Measurements from ENCODE around the gene KIF4A.
"Not testable (repeated sequence)": the region's sequence is repeated elsewhere in the genome, so short reads cannot be mapped to it uniquely, and the experiment has no call there.

KIF4A gene

DNA sequence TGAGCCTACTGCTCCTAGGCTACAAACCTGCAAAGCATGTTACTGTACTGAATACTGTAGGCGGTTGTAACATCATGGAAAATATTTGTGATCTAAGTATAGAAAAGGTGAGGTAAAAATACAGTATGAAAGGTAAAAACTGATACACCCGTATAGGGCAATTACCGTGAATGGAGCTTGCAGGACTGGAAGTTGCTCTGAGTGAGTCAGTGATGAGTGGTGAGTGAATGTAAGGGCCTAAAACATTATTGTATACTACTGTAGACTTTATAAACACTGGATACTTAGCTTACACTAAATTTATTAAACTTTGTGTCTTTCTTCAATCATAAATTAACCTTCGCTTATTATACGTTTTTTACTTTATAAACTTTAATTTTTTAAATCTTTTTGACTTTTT lies 3.7 kb downstream of the KIF4A start:
- no peak for DNase-seq

DNA sequence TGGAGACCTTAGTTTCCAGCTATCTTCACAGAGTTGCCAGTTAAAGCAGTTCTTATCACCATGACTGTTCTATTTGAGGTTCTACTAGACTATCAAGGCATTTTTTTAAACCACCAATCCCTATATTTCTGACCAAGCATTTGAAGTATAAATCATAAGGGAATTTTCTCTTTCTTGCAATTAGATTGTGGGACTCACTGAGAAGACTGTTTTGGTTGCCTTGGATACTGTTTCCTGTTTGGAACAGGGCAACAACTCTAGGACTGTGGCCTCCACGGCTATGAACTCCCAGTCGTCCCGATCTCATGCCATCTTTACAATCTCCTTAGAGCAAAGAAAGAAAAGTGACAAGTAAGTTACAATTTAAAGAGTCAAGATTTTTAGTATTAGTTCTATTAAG lies 11.8 kb downstream of the KIF4A start:
- DNase-seq, result no peak

DNA sequence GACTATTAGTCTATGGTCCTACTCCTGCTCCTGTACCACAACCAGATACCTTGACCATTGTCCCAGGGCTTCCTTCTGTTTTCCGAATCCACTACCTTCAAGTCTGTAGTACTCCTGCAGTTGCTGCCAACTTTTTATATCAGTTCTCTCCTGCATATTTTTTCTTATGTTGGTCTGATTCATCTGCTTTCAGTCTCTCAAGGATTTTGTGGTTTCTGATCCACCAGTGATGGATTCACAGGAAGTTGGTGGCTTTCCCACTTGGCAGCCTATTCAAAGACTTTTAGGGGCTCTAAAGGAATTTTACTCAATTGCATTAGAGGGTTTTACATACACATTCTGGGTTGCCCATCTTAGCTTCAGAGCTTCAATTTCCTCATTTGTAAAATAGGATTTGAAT lies 23.6 kb downstream of the KIF4A start:
- DNase-seq, result no peak

DNA sequence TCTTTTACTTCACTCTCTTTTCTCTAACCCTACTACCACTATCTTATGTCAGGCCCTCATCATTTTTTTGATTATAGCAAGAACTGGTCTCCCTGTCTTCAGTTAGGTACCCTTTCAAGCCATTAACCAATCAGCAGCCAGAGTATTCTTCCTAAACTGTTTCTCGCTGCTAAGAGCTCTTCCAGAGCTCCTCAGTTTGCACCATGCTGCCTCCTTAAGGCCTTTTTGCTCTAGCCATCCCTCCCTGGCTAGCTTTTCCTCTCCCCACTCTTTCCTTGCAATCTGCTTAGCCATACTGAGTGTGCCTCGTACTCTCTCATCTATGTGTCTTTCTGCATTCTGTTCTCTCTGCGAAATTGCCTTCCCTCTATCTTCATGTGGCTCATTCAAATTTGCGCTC lies 32.9 kb downstream of the KIF4A start:
- no peak for DNase-seq

DNA sequence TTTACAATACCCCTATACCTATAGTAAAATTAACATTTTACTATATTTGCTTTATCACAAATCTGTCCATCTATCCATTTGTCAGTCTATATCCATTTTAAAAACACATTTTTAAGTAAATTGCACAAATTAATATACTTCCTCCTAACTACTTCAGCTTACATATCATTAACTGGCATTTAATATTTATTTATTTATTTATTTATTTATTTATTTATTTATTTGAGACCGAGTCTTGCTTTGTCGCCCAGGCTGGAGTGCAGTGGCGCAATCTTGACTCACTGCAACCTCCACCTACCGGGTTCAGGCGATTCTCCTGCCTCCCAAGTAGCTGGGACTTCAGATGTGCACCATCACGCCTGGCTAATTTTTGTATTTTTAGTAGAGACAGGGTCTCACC lies 33.7 kb downstream of the KIF4A start:
- not testable (repeated sequence) for DNase-seq

DNA sequence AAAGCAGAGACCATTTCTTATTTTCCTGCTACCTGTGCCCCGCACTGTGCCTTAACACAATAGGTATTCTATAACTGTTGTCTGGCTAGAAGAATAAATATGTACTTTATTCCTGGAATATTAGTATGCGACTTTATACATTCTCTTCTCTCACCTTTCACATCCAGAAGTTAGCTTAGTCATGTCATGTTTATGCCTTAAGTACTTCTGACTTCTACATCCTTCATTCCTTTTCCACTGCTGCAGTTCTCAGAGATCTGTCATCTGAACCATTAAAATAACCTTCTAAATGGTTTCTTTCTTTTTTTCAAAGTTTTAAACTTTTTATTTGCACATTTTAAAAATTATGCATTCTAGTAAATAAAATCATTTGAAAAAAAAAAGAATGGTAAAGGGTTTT lies 34.4 kb downstream of the KIF4A start:
- no peak for DNase-seq

DNA sequence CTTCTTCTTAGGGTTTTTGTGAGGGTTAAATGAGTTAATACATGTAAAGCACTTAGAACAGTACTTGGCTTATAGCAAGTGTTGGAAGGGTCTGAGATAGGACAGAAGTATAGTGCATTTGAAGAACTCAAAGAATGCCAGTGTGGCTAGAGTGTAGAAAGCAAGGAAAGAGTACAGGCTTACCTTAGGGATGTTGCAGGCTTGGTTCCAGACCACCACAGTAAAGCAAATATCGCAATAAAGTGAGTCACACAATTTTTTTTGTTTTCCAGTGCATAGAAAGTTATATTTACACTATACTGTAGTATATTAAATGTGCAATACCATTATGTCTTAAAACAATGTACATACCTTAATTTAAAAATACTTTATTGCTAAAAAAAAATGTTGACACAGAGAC lies 41.3 kb downstream of the KIF4A start:
- no peak for DNase-seq

DNA sequence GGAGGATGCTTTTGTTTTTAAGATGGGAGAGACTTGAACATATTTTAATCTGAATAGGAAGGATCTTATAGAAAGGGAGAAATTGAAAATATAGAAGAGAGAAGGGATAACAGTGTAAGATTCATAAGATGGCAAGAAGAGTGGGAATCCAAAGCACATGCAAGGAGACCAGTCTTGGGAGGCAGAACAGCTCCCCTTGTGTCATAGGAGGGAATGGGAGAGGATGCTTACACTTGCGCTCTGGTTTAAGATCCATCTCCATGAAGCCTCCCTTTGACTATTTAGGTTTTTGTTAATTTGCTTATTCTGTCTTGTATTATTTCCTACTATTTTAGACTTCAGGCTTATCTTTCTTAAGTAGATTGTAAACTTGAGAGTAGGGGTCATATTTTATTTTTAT lies 42.7 kb downstream of the KIF4A start:
- DNase-seq, result no peak

DNA sequence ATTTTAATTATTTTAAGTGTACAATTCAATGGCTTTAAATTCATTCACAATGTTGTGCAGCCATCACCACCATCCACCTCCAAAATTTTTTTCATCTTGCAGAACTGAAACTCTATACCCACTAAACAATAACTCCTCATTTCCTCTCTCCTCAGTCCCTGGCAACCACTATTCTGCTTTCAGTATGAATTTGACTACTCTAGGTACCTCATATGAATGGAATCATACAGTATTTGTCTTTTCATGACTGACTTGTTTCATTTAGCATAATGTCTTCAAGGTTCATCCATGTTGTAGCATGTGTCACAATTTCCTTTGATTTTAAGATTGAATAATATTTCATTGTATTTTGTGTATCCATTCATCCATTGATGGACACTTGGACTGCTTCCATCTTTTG lies 46.9 kb downstream of the KIF4A start:
- no peak for DNase-seq

DNA sequence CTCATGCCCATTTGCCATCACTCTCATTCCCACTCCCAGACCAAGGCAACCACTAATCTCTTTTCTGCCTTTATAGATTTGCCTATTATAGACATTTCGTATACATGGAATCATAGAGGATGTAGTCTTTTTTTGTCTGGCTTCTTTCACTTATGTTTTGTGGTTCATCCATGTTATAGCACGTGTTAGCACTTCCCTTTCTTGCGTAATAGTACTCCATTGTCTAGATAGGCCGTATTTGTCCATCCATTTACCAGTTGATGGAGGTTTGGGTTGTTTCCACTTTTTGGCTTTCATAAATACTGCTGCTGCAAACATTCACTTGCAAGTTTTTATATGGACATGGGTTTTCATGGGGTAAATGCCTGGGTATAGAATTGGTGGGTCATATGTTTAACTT lies 48.4 kb downstream of the KIF4A start:
- no peak for DNase-seq

DNA sequence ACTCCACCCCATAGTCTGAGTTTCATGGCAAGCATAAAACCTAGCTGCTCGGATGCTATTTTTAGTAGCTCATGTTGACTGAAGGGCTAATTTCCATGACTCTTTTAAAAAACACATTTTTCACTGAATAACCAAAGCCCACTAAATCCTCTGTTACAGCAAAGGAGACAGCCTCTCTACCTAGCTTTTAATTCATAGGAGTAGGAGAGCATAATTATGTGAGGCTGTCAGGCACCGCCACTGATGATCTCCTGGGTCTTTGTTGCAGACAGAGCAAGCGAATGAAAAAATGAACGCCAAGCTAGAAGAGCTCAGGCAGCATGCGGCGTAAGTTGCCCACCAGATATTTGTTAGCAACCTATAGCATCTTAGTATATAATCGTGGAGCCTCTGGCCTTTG lies 53.5 kb downstream of the KIF4A start:
- no peak for DNase-seq

DNA sequence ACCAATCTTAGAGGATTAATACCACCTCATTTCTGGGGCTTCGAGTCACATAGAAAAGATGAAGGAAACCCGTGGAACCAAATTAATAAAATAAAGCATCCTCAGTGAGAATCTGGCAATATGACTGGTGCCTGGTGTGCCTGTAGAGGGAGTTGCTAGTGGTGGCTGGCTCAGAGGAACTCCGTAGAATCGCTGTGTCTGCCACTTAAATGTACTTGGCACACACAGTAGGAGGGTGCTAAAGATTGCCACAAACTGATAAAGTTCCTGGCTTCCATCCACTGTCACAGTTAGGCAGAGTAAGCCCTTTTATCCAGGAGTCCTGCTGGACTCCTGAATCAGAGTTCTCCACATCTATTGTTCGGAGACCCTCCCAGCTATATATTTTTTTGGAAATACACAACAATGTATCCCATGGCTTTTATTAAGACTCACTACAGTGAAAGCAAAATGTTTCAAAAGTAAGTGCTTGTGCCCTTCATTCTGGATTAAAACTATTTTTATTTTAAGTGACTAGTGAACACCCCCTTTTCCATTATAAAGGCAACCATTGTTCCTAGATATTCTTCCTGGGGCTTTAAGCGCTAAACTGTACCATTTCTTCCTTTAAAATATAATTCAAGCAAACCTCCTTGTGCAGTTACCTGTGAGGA lies 56.6 kb downstream of the KIF4A start:
- DNase-seq, result no peak

DNA sequence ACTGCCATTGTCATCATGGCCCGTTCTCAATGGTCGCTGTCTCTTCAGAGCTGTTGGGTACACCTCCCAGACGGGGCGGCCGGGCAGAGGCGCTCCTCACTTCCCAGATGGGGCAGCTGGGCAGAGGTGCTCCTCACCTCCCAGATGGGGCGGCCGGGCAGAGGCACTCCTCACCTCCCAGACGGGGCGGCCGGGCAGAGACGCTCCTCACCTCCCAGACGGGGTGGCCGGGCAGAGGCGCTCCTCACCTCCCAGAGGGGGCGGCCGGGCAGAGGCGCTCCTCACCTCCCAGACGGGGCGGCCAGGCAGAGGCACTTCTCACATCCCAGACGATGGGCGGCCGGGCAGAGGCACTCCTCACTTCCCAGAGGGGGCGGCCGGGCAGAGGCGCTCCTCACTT lies 58.9 kb downstream of the KIF4A start:
- not testable (repeated sequence) for DNase-seq

DNA sequence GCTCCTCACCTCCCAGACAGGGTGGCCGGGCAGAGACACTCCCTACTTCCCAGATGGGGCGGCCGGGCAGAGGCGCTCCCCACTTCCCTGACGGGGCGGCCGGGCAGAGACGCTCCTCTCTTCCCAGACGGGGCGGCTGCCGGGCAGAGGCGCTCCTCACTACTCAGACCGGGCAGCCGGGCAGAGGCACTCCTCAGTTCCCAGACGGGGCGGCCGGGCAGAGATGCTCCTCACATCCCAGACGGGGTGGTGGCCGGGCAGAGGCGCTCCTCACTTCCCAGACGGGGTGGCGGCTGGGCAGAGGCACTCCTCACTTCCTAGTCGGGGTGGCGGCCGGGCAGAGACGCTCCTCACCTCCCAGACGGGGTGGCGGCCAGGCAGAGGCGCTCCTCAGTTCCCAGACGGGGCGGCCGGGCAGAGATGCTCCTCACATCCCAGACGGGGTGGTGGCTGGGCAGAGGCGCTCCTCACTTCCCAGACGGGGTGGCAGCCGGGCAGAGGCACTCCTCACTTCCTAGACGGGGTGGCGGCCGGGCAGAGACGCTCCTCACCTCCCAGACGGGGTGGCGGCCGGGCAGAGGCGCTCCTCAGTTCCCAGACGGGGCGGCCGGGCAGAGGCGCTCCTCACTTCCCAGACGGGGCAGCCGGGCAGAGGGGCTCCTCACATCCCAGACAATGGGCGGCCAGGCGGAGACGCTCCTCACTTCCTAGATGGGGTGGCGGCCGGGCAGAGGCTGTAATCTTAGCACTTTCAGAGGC lies 59.6 kb downstream of the KIF4A start:
- not testable (repeated sequence) for DNase-seq

DNA sequence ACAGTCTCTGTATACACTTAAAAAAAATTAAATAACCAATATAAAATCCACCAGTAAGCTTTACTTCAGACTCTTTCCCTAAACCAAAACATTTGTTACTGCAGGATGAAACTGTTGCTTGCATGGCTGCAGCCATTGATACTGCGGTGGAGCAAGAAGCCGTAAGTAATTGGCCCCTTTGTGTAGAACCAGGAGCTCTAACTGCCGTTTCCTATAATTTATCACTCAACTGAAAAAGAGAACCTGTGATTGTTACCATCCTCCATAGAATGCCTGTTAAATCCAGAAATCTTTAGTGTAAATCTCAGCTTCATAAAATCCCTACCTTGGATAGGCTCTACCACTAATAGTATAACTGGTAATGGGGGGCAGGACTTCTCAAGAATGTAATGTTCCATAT lies 62.6 kb downstream of the KIF4A start:
- no peak for DNase-seq

DNA sequence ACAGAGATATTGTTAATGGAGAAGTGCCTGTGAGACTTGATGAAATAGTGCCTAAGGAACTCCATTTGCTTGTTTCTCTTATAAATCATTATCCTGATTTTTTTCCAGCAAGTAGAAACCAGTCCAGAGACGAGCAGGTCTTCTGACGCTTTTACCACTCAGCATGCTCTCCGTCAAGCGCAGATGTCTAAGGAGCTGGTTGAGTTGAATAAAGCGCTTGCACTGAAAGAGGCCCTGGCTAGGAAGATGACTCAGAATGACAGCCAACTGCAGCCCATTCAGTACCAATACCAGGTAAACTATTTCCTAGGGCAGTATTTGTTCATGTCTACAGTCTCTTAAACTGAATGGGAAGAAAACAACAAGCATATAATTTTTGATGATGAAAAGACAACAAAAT lies 63.6 kb downstream of the KIF4A start:
- no peak for DNase-seq

DNA sequence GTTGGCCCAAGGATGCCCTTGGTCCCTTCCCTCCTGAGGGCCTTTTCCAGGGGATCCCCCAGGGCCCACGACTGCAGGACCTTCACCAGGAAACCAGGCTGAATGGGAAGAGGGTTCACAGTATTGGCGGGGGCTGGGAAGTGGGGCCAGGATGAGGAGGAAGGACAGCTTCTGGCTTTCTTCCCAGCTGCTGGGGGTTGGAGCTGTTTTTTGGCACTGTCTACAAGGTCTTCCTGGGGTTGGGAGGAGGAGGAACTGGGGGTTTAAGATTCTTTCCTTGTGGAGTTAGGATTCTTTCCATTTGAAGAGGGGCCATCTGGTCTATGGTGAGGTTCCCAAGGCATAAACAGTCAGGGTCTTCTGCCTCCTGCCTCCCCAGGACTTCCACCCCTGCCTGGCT lies 64.8 kb downstream of the KIF4A start:
- DNase-seq, result no peak

DNA sequence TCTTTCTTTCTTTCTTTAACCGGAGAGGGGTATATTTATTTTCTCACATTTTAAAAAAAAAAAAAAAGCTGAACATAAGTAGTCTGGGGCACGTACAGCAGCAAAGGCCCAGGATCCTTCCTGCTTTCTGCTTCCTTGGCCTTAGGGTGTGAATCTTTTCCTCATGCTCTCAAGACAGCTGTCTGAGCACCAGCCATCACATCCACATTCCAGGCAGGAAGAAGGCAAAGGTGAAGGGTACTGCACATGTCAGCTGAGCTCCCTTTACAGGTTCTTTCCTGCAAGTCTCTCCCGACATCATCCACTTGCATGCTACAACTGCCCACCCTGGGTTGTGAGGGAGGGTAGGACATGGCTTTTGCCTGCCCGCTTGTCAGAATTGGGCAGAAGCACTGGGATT lies 69.6 kb downstream of the KIF4A start:
- no peak for DNase-seq

DNA sequence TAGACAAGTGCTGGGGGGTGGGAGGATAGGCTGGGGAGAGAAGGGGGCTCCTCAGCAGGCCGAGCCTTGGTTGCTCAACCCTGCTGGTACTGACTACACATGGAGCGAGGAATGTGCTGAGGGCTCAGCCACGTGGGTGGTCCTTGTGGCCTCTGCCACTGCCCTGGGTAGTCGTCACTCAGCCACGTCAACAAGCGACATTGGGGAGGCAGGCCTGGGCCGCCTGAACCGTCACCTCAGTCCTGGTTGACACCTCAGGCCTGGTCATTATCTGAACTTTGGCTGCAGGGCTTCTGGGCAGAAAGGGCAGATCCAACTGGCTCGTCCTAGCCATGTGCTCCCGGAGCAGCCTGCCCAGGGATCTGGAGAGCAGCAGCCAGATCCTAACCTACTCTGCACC lies 70.5 kb downstream of the KIF4A start:
- no peak for DNase-seq

DNA sequence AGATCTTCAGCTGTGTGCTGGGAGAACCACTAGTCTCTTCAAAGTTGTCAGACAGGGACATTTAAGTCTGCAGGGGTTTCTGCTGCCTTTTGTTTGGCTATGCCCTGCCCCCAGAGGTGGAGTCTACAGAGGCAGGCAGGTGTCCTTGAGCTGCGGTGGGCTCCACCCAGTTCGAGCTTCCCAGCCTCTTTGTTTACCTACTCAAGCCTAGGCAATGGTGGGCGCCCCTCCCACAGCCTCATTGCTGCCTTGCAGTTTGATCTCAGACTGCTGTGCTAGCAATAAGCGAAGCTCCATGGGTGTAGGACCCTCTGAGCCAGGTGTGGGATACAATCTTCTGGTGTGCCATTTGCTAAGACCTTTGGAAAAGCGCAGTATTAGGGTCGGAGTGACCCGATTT lies 78.8 kb downstream of the KIF4A start:
- not testable (repeated sequence) for DNase-seq

DNA sequence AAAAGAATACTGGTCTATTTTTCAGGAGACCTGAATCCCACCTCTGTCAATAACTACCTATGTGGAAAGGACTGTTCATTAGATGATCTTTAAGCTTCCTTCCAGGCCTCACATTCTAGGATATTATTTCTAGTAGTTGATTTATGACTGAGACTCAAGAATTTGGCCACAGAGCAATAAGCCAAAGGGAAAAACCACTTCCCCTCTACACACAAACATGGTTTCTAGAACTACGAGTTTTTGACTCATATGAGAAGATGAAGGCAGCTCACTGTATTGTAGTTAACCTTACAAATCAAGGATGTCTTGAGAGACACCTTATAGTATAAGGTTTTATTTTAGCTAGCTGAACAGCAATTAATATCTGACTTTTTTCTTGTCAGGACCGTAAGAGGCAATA lies 96.3 kb downstream of the KIF4A start:
- DNase-seq, result no peak

DNA sequence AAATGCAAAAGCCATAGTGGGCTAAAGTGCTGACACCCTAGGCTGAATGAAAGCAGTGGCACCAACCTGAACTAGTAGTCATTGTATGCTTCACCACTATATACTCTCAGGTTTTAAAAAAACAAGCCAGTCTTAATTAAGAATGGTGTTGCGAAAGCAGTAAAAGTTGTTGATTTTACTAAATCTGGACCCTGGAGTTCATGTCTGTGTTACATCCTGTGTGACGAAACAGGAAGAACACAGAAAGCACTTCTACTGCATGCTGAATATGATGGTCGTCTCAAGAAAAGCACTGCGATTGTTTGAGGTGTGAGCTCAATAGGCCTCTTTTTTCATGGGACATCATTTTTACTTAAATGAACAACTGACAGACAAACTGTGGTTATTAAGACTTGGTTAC lies 109.0 kb downstream of the KIF4A start:
- no peak for DNase-seq

DNA sequence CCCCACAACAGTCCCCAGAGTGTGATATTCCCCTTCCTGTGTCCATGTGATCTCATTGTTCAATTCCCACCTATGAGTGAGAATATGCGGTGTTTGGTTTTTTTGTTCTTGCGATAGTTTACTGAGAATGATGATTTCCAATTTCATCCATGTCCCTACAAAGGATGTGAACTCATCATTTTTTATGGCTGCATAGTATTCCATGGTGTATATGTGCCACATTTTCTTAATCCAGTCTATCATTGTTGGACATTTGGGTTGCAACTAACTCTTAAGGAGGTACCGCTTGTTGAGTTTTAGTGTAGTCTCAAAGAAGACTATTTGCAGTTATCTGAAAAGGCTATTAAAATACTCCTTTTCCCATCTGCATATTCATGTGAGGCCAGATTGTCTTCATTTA lies 110.3 kb downstream of the KIF4A start:
- DNase-seq, result not testable (repeated sequence)

DNA sequence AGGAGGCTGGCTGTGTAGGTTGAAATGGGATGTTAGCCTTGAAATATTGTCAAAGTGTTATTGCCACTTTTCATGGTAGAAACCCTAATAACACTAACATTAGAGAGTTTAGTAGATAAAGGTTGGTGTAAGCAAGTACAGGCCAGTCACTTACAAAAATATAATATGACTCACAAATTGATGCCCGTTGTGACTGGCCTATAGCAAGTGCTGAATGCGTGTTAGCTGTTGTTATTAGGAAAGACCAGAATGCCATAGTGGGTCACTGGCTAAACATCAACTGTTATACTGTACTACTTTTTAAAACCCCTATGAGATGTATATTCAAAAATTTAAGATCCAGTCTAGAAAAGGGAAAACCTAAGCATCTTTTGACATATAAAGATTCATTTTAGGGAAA lies 112.8 kb downstream of the KIF4A start:
- DNase-seq, result no peak

DNA sequence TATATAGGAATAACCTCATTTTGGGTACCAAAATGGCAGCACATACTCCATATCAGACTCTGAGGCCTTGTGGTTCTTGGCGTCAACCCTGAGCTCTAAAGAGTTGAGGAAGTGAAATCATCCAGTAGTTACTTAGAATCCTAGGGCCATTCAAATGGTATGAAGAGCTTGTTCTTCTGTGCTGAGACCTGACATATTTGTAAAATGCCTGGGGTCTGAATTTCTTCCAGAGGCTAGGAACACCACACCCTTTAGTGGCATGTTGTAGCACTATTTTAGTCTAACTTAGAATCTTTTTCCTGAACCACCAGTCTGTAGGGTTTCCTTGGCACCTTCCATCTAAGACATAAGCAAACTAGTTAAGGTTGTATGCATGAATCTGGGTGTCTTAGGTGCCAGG lies 115.1 kb downstream of the KIF4A start:
- no peak for DNase-seq

All from amniotic stem cell (primary cell).